K562 (cell line): Measurements from ENCODE around the gene TMC1.

Experiments
- E2F8 ChIP-seq: fragments of 450-650 bp; IDR thresholded peaks from 2 replicates; pipeline ENCODE4 v1.7.1; 2018; ENCODE audit warnings: mild to moderate bottlenecking, low read depth; ENCODE audit not compliant: partially characterized antibody
- FOXO4 ChIP-seq: fragments of 450-650 bp; formaldehyde crosslinking; IDR thresholded peaks from 2 replicates; pipeline ENCODE4 v1.4.0; 2020; ENCODE audit warnings: mild to moderate bottlenecking, moderate library complexity
- MAX ChIP-seq: sonication (generic); formaldehyde crosslinking; IDR thresholded peaks from 2 replicates; pipeline ENCODE4 v1.9.0; 2022; ENCODE audit warnings: mild to moderate bottlenecking, missing genetic modification reagents
- POLR2A ChIP-seq: fragments of 450-650 bp; conservative IDR thresholded peaks from 2 replicates; pipeline ENCODE4 v1.6.1; 2016
- POLR2AphosphoS5 ChIP-seq: IDR thresholded peaks from 2 replicates; pipeline ENCODE4 v1.6.1; 2011; ENCODE audit warnings: mild to moderate bottlenecking, low read depth, low read length, moderate library complexity; ENCODE audit not compliant: control insufficient read depth, insufficient read depth
- YY1 ChIP-seq, 3 experiments: IDR thresholded peaks; 2 replicates each; pipeline ENCODE4 v1.6.1; 2011; ENCODE audit warnings: low read length in 2 of 3, mild to moderate bottlenecking in 2 of 3, moderate library complexity in 2 of 3, borderline replicate concordance in 1 of 3, control low read depth in 1 of 3, low read depth in 1 of 3; ENCODE audit not compliant: insufficient read depth in 3 of 3, insufficient replicate concordance in 2 of 3, control insufficient read depth in 1 of 3, insufficient read length in 1 of 3; ENCODE audit errors: extremely low read depth in 1 of 3
- ZBTB5 ChIP-seq: fragments of 450-650 bp; IDR thresholded peaks from 2 replicates; pipeline ENCODE4 v1.6.1; 2017; ENCODE audit warnings: antibody characterized with exemption
- ZNF23 ChIP-seq: fragments of 250-450 bp; sonication (Bioruptor Pico); IDR thresholded peaks from 2 replicates; pipeline ENCODE4 v1.4.0; 2020; ENCODE audit warnings: mild to moderate bottlenecking
- ZNF232 ChIP-seq: sonication (generic); formaldehyde crosslinking; IDR thresholded peaks from 2 replicates; pipeline ENCODE4 v1.8.0; 2022; ENCODE audit warnings: mild to moderate bottlenecking, missing genetic modification reagents

DNA sequence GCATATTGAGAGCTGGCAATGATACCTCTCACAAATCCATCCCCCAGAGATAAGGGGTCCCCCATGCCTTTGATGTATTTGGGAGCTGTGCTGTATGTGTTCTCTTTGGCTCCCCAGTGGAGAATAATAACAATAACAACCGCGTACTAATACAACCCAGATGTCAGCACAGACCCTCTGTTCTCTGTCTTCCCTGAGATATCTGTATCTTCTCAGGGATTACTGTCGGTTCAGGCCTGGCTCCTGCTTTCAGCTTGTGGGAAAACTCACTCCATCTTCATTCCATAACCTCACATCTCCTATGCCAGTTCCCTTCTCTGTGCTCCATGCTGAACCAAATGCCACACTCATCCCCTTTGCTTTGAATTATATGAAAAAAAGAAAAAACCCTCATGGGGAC, 76.2 kb downstream of the TMC1 start:
- no peak for TF ChIP-seq POLR2AphosphoS5
- no peak for TF ChIP-seq ZNF23
- TF ChIP-seq E2F8: no peak
- TF ChIP-seq MAX: no peak
- TF ChIP-seq ZBTB5: no peak
- TF ChIP-seq POLR2A: no peak
- TF ChIP-seq YY1 (IDR thresholded peaks at IDR 0.05; ENCODE audit: borderline replicate concordance in 1 of 3, control insufficient read depth in 1 of 3, extremely low read depth in 1 of 3, insufficient read depth in 3 of 3, insufficient read length in 1 of 3, insufficient replicate concordance in 2 of 3, low read depth in 1 of 3, low read length in 2 of 3): no peak
- TF ChIP-seq FOXO4 (CRISPR knock-in tag): no peak
- no peak for TF ChIP-seq ZNF232
